SHP77 (cell line): ENCODE measurements around the gene OIP5.
A peak's percentile ranks its signal among the peaks of the same experiment; 100 is the strongest.
"Not testable (repeated sequence)": the region's sequence is repeated elsewhere in the genome, so short reads cannot be mapped to it uniquely, and the experiment has no call there.

Experiments used
- DNase-seq, 2 experiments: peaks; one replicate each; lab custom pipeline; 2025; lab: John Stamatoyannopoulos, UW

The OIP5 gene

GRCh38 chr15:41301587-41301986 is 30.8 kb downstream of the OIP5 start:
- DNase-seq = no peak

- DNase-seq = not testable (repeated sequence)
Measured at GRCh38 chr15:41301139-41301538, 31.3 kb downstream of the OIP5 start.

GRCh38 chr15:41292521-41292920 is 39.9 kb downstream of the OIP5 start:
- no peak for DNase-seq

- no peak for DNase-seq
Measured at GRCh38 chr15:41291065-41291631, 41.2 kb downstream of the OIP5 start.

GRCh38 chr15:41289953-41290352 is 42.4 kb downstream of the OIP5 start:
- no peak for DNase-seq

GRCh38 chr15:41288464-41288863 is 43.9 kb downstream of the OIP5 start:
- DNase-seq = no peak

GRCh38 chr15:41286665-41287333 is 45.6 kb downstream of the OIP5 start:
- DNase-seq = no peak

GRCh38 chr15:41285285-41285684 is 47.1 kb downstream of the OIP5 start:
- DNase-seq = no peak

GRCh38 chr15:41284427-41285177 is 47.8 kb downstream of the OIP5 start:
- DNase-seq = no peak

GRCh38 chr15:41283653-41284426 is 48.6 kb downstream of the OIP5 start:
- peak; percentile 97 to 98 for DNase-seq

- peak in 1 of 2 experiments; percentile 17 for DNase-seq
Measured at GRCh38 chr15:41282980-41283652, 49.3 kb downstream of the OIP5 start.

- not testable (repeated sequence) for DNase-seq
Measured at GRCh38 chr15:41282436-41282835, 50.0 kb downstream of the OIP5 start.

GRCh38 chr15:41281236-41281635 is 51.2 kb downstream of the OIP5 start:
- DNase-seq = no peak

- DNase-seq = no peak
Measured at GRCh38 chr15:41279535-41280283, 52.7 kb downstream of the OIP5 start.

GRCh38 chr15:41278319-41278718 is 54.1 kb downstream of the OIP5 start:
- no peak for DNase-seq

GRCh38 chr15:41276831-41277230 is 55.6 kb downstream of the OIP5 start:
- DNase-seq = no peak

GRCh38 chr15:41269887-41270286 is 62.5 kb downstream of the OIP5 start:
- no peak for DNase-seq

- no peak for DNase-seq
Measured at GRCh38 chr15:41263891-41264351, 68.5 kb downstream of the OIP5 start.

- no peak for DNase-seq
Measured at GRCh38 chr15:41262571-41262970, 69.8 kb downstream of the OIP5 start.

GRCh38 chr15:41260924-41261323 is 71.5 kb downstream of the OIP5 start:
- not testable (repeated sequence) for DNase-seq
